MCF 10A (cell line): ENCODE measurements around the gene DNAI1. TPM values are rescaled to one million over a fixed set of nuclear protein-coding genes. Genes with fewer than 3 reads are reported as not detected.

ENCODE experiments used
- BruUV-seq: library from RNA; stranded (reverse); fragments of 400-500 nt; replicated peaks from 2 replicates; lab custom pipeline; 2021; lab: Mats Ljungman, UMichigan
- CTCF ChIA-PET: fragments of 300-600 bp; sonication (Branson Sonifier 250); formaldehyde crosslinking; extraction: SDS; loops from one replicate; lab custom pipeline; 2021; ENCODE audit warnings: antibody characterized with exemption, inconsistent platforms; lab: Yijun Ruan, JAX
- POLR2A ChIA-PET: fragments of 300-600, 350-650 bp; sonication (Branson Sonifier 250); formaldehyde crosslinking; extraction: SDS; loops from one replicate; lab custom pipeline; 2020; ENCODE audit warnings: antibody characterized with exemption, inconsistent platforms; lab: Yijun Ruan, JAX
- DNase-seq: peaks from one replicate; pipeline ENCODE4 v3.0.0-alpha.2; 2018; ENCODE audit not compliant: unreplicated experiment
- H3K27ac Mint-ChIP-seq: one replicate; pipeline ENCODE4 v1.8.0; 2022; ENCODE audit warnings: mild to moderate bottlenecking, low read depth, mixed read lengths; ENCODE audit not compliant: unreplicated experiment
- H3K27me3 Mint-ChIP-seq: one replicate; pipeline ENCODE4 v1.8.0; 2022; ENCODE audit warnings: mixed read lengths; ENCODE audit not compliant: insufficient read depth, unreplicated experiment
- H3K36me3 Mint-ChIP-seq: one replicate; pipeline ENCODE4 v1.8.0; 2022; ENCODE audit warnings: mild to moderate bottlenecking, moderate library complexity, mixed read lengths; ENCODE audit not compliant: insufficient read depth, unreplicated experiment
- H3K4me1 Mint-ChIP-seq: one replicate; pipeline ENCODE4 v1.8.0; 2022; ENCODE audit warnings: mixed read lengths; ENCODE audit not compliant: insufficient read depth, unreplicated experiment
- H3K4me3 Mint-ChIP-seq: one replicate; pipeline ENCODE4 v1.8.0; 2022; ENCODE audit warnings: mild to moderate bottlenecking, moderate library complexity, mixed read lengths; ENCODE audit not compliant: unreplicated experiment
- H3K9me3 Mint-ChIP-seq: one replicate; pipeline ENCODE4 v1.8.0; 2022; ENCODE audit warnings: mixed read lengths; ENCODE audit not compliant: unreplicated experiment
- CTCF ChIP-seq: fragments of 200-600 bp; IDR thresholded peaks from one replicate; pipeline ENCODE4 v1.8.0; 2022; ENCODE audit warnings: antibody characterized with exemption, mild to moderate bottlenecking; ENCODE audit not compliant: unreplicated experiment
- intact Hi-C: fragments of 100-400 bp; cut with micrococcal nuclease; formaldehyde crosslinking; loops from 2 replicates; pipeline ENCODE4 v1.14.1; 2022
- total RNA-seq: library from RNA; stranded (reverse); gene quantifications from 2 replicates; pipeline ENCODE4 v1.2.3, GENCODE V29; 2022

DNAI1 gene
- total RNA-seq, 1 experiment from 2014 or later = not detected

GRCh38 chr9:34507966-34508365 lies 49.4 kb downstream of the DNAI1 start:
- CTCF ChIA-PET = interaction anchor here (1.0 kb wide), 1 partner anchor 104 kb away, joined by 4 read pairs; no protein-coding TSS in a partner anchor
- intact Hi-C loops = no loop called here
- peaks cover 10% of the 10 kb centered on the region for H3K36me3 Mint-ChIP-seq

GRCh38 chr9:34508463-34508862 lies 49.9 kb downstream of the DNAI1 start:
- Mint-ChIP-seq H3K9me3 (no peaks in the 10 kb centered on the region), H3K36me3 (peaks cover 10% of the 10 kb centered on the region), H3K4me1 (no peaks in the 10 kb centered on the region), H3K27ac (no peak overlapping the region), H3K4me3 (no peak overlapping the region), H3K27me3 (peaks cover 11% of the 10 kb centered on the region)
- BruUV-seq = no TSS peak
- ChIA-PET CTCF (no interaction called here), POLR2A (no interaction called here)
- intact Hi-C loops = no loop called here
- TF ChIP-seq CTCF = no peak
- DNase-seq = no peak

More at GRCh38 chr9:34507966-34508365, 49.4 kb downstream of the DNAI1 start:
- TF ChIP-seq CTCF = no peak
- no peaks in the 10 kb centered on the region for H3K9me3 Mint-ChIP-seq
- BruUV-seq = no TSS peak
- no peaks in the 10 kb centered on the region for H3K4me1 Mint-ChIP-seq
- no peak overlapping the region for H3K27ac Mint-ChIP-seq
- DNase-seq = no peak
- peaks cover 11% of the 10 kb centered on the region for H3K27me3 Mint-ChIP-seq
- no peak overlapping the region for H3K4me3 Mint-ChIP-seq
- POLR2A ChIA-PET = no interaction called here

- POLR2A ChIA-PET = no interaction called here
- no peaks in the 10 kb centered on the region for H3K4me1 Mint-ChIP-seq
- no peak overlapping the region for H3K4me3 Mint-ChIP-seq
- DNase-seq = no peak
- H3K27ac Mint-ChIP-seq = no peak overlapping the region
- H3K36me3 Mint-ChIP-seq = peaks cover 10% of the 10 kb centered on the region
- TF ChIP-seq CTCF = no peak
- BruUV-seq = no TSS peak
- CTCF ChIA-PET = interaction anchor here (2.5 kb wide), 1 partner anchor 9 kb away, joined by 5 read pairs; no protein-coding TSS in a partner anchor
- intact Hi-C loops = no loop called here
- H3K27me3 Mint-ChIP-seq = peaks cover 11% of the 10 kb centered on the region
- H3K9me3 Mint-ChIP-seq = no peaks in the 10 kb centered on the region
These were observed 50.3 kb downstream of the DNAI1 start for GRCh38 chr9:34508951-34509350.

- Mint-ChIP-seq H3K4me3 (no peak overlapping the region), H3K27me3 (peaks cover 12% of the 10 kb centered on the region), H3K36me3 (peaks cover 10% of the 10 kb centered on the region), H3K4me1 (no peaks in the 10 kb centered on the region), H3K9me3 (no peaks in the 10 kb centered on the region), H3K27ac (no peak overlapping the region)
- no peak for TF ChIP-seq CTCF
- no peak for DNase-seq
- CTCF ChIA-PET = interaction anchor here (0.7 to 2.5 kb wide), 5 partner anchors 9 to 106 kb away, joined by 3 to 6 read pairs (median 5); no protein-coding TSS in a partner anchor
- no TSS peak for BruUV-seq
- POLR2A ChIA-PET = interaction anchor here (0.6 to 1.2 kb wide), 2 partner anchors 9 to 87 kb away, joined by 3 read pairs; no protein-coding TSS in a partner anchor
- intact Hi-C loops = no loop called here
These were observed 52.2 kb downstream of the DNAI1 start for GRCh38 chr9:34510497-34511468.
